NCI-H748 treated with DMSO at 0.1 percent for 48 hours (cell line): ENCODE measurements around the gene PLLP.
"Not testable (repeated sequence)": the region's sequence is repeated elsewhere in the genome, so short reads cannot be mapped to it uniquely, and the experiment has no call there.

Experiments used
- DNase-seq: peaks from one replicate; lab custom pipeline; 2025; lab: John Stamatoyannopoulos, UW

The PLLP gene

GRCh38 chr16:57273826-57274225 is 10.6 kb downstream of the PLLP start:
- DNase-seq: no peak

GRCh38 chr16:57273359-57273758 is 11.1 kb downstream of the PLLP start:
- DNase-seq: no peak

- no peak for DNase-seq
Observed at GRCh38 chr16:57271867-57272495, 12.5 kb downstream of the PLLP start.

DNA sequence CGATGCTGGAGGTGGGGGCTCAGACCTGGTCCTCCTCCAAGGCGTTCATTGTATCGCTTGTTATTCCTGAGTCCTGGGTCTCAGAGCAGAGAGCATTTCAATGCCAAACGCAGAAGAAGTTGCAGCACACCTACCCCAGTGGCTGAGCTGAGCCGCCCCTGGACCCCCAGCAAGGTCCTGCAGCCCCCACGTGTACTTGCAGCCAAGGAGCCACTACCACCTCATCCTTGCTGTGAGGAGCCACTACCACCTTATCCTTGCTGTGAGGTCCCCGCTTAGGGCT is 13.5 kb downstream of the PLLP start:
- no peak for DNase-seq

GRCh38 chr16:57270221-57271062 is 14.0 kb downstream of the PLLP start:
- no peak for DNase-seq

GRCh38 chr16:57268804-57269800 is 15.4 kb downstream of the PLLP start:
- DNase-seq: no peak

DNA sequence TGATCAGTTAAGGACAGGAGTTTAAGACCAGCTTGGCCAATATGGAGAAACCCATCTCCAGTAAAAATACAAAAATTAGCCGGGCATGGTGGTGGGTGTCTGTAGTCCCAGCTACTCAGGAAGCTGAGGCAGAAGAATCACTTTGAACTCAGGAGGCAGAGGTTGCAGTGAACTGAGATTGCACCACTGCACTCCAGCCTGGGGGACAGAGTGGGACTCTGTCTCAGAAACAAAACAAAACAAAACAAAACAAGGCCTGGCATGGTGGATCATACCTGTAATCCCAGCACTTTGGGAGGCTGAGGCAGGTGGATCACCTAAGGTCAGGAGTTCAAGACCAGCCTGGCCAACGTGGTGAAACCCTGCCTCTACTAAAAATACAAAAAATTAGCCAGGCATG is 17.1 kb downstream of the PLLP start:
- not testable (repeated sequence) for DNase-seq

- no peak for DNase-seq
Observed at GRCh38 chr16:57266531-57267260, 17.8 kb downstream of the PLLP start.

GRCh38 chr16:57265850-57266530 is 18.5 kb downstream of the PLLP start:
- no peak for DNase-seq

DNA sequence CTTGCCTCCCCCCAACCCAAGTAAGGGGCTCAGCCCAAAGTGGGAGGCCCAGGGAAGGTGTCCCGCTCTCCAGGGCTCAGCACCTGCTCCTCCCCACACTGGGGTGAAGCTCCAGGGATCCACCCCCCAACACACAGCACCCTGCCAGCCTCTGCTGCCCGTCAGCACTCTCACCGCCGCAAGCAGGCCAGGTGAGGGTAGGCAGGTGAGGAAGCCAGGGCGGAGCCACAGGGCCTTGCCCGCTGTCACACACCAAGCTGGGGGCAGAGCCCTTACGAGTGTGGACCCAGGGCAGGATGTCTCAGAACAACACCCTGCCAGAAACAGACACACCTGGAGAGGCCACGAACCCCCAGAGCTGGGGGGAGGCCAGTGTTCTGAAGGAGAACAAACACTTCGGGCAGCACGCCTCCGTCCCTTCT is 19.5 kb downstream of the PLLP start:
- no peak for DNase-seq

GRCh38 chr16:57264381-57264780 is 20.1 kb downstream of the PLLP start:
- DNase-seq: no peak

GRCh38 chr16:57263541-57264351 is 20.7 kb downstream of the PLLP start:
- DNase-seq: no peak

GRCh38 chr16:57262841-57263540 is 21.5 kb downstream of the PLLP start:
- DNase-seq: no peak

DNA sequence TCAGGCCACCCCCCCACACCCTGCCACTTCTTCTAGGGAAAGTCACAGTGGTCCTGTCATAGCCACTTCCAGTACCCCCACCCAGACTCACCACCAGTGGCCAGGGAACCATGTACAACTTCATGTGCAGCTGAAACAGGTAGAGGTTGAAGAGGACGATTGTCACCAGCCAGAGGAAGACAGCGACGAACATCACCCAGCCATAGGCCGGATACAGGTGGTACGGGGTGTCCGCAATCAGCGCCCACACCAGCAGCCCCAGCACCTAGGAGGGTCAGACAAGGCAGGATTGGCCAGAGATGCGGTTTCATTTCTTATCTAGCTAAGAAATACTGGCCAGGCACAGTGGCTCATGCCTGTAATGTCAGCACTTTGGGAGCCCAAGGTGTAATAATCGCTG is 22.7 kb downstream of the PLLP start:
- DNase-seq: no peak

GRCh38 chr16:57260294-57260929 is 24.1 kb downstream of the PLLP start:
- DNase-seq: no peak

DNA sequence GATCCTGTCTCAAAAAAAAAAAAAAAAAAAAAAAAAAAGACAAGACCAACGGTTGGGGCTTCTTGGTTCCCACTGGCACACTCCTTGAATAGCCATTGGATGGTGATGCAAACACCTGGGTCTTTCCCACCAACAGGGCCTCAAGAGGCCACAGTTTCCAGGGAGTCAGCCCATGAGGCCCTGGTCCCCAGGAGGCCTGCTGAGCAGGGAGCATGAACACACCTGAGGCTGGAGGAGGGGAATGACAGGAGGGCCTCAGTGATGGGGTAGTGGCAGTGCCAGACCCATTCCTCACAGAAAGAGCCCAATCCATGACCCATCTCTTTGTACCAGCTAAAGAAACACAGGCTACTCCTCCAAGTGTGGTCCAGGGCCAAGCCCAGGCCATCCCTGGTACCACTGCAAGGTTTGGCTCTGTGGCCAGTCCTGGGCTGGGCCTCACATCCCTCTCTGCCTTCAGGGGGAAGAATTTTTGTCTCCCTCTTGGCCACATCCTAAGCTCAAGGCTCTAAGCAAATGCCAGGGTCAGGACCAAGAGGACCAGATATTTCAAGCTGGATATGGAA is 25.5 kb downstream of the PLLP start:
- DNase-seq: no peak

DNA sequence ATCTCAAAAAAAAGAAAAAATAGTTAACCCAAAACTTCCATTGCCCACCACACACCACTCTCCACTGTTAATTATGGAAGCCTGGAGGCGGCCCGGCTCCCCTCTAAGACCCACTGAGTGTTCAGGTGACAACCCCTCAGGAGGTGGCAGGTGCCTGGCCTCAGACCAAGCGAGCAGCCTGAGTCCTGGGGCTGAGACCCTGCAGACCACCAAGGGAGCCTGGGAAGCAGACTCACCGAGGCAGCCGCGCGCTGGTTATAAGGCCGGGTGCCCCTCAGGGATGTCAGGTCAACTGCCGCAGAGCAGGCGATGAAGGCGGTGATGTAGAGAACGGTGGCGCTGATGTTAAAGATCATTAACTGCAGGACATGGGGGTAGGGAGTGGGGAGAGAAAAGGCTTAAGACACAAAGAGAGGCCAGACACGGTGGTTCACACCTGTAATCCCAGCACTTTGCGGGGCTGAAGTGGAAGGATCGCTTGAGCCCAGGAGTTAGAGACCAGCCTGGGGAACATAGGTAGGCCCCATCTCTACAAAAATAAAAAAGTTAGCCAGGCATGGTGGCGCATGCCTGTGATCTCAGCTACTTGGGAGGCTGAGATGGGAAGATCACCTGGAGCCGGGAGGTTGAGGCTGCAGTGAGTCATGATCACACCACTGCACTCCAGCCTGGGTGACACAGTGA is 26.1 kb downstream of the PLLP start:
- DNase-seq: no peak

DNA sequence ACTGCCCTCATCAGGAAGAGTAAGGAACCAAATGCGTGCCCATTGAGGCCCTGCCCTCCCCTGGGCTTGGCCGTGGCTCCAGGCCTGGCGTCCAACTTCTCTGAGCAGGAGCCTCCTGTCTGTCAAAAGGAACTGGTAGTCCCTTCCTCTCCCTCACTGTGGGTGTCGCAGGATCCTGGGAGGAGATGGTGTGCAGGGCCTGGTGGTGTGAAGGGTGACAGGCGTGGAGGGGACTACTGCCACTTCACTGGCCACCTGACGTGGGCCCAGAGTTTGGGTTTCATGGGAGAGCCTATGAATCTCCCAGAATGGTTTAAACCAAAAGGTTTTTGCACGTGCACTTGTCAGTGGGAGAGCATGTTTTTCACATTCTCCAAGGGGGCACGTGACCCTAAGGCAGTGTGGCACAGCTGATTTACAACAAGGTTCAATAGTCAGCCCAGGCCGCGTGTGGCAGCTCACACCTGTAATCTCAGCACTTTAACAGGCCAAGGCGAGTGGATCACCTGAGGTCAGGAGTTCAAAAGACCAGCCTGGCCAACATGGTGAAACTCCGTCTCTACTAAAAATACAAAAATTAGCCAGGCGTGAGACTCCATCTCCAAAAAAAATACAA is 26.9 kb downstream of the PLLP start:
- DNase-seq: no peak
